ENCODE results near the gene ASTN2. TPM values are rescaled to one million over a fixed set of nuclear protein-coding genes. Genes with fewer than 3 reads are reported as not detected.

ASTN2 gene
- total and polyA plus RNA-seq, 2 experiments from 2014 or later = 7.0 to 24.6 TPM

DNA sequence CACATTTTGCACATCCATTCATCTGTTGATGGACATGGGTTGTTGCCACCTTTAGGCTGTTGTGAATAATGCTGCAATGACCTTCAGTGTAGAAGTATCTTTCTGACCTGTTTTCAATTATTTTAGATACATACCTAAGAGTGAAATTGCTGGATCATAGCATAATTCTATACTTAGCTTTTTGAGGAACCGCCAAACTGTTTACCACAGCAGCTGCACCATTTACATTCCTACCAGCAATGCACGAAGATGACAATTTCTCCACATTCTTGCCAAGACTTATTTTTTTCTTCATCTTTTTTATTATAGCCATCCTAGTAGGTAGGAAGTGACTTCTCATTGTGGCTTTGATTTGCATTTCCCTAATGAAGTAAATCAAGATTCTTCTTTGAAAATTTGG is 36.5 kb upstream of the ASTN2 start (continued):
- TF ChIP-seq EZH2phosphoT487 (IDR thresholded peaks at IDR 0.05; ENCODE audit: unreplicated experiment) (no peak), POLR2AphosphoS5 (IDR thresholded peaks at IDR 0.05; ENCODE audit: low read depth) (no peak), ZNF331 (CRISPR knock-in tag; IDR thresholded peaks at IDR 0.05; ENCODE audit: low read depth) (no peak), CREB1 (CRISPR knock-in tag; IDR thresholded peaks at IDR 0.05; ENCODE audit: low read depth) (no peak), NANOG (IDR thresholded peaks at IDR 0.05; ENCODE audit: borderline replicate concordance) (no peak)
- TF ChIP-seq, protein P1, sequence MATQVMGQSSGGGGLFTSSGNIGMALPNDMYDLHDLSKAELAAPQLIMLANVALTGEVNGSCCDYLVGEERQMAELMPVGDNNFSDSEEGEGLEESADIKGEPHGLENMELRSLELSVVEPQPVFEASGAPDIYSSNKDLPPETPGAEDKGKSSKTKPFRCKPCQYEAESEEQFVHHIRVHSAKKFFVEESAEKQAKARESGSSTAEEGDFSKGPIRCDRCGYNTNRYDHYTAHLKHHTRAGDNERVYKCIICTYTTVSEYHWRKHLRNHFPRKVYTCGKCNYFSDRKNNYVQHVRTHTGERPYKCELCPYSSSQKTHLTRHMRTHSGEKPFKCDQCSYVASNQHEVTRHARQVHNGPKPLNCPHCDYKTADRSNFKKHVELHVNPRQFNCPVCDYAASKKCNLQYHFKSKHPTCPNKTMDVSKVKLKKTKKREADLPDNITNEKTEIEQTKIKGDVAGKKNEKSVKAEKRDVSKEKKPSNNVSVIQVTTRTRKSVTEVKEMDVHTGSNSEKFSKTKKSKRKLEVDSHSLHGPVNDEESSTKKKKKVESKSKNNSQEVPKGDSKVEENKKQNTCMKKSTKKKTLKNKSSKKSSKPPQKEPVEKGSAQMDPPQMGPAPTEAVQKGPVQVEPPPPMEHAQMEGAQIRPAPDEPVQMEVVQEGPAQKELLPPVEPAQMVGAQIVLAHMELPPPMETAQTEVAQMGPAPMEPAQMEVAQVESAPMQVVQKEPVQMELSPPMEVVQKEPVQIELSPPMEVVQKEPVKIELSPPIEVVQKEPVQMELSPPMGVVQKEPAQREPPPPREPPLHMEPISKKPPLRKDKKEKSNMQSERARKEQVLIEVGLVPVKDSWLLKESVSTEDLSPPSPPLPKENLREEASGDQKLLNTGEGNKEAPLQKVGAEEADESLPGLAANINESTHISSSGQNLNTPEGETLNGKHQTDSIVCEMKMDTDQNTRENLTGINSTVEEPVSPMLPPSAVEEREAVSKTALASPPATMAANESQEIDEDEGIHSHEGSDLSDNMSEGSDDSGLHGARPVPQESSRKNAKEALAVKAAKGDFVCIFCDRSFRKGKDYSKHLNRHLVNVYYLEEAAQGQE (IDR thresholded peaks at IDR 0.05; ENCODE audit: unreplicated experiment) = no peak

DNA sequence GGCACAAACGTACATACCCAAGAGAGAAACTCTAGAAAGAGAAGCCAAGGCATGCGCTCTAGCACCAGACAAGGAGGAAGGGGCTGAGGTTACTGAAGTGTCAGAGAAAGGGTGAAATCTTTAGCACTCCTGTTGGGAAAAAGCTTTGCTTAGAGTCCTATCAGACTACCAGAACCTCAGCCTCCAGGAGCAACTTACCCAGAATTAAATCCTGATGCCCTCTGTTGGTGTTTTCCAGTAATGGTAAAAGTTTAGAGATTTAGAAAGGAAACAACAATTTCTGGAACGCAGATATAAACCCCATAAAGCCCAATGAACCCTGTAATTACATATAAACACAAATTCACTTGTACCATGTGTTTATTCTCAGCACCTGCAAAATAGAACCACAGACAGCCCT is 33.2 kb upstream of the ASTN2 start:
- no peaks in the 10 kb centered on the region for H4K20me1 ChIP-seq (replicated peaks; ENCODE audit: insufficient read depth)
- Mint-ChIP-seq H3K36me3 (ENCODE audit: low read depth) (no peaks in the 10 kb centered on the region), H3K4me3 (no peak overlapping the region), H3K9me3 (no peaks in the 10 kb centered on the region), H3K27ac (no peak overlapping the region), H3K27me3 (ENCODE audit: insufficient read depth, low read depth, poor library complexity) (peaks cover 1% of the 10 kb centered on the region), H3K4me1 (no peaks in the 10 kb centered on the region)
- H3K4me2 ChIP-seq = no peak overlapping the region
- no peaks in the 10 kb centered on the region for H3F3A ChIP-seq (replicated peaks; ENCODE audit: low read depth)
- H3K9me2 ChIP-seq (ENCODE audit: insufficient read depth) = no peaks in the 10 kb centered on the region
- H3K27ac ChIP-seq (ENCODE audit: low read depth) = no peak overlapping the region
- ATAC-seq = peak; percentile 74
- no peaks in the 10 kb centered on the region for H3K79me2 ChIP-seq (replicated peaks; ENCODE audit: insufficient read depth)
- DNase-seq (ENCODE audit: low spot score) = peak; percentile 70
- H3K36me3 ChIP-seq (ENCODE audit: insufficient read depth) = no peaks in the 10 kb centered on the region
- no peak overlapping the region for H3K4me3 ChIP-seq
- H2AFZ ChIP-seq = no peak overlapping the region
- no peaks in the 10 kb centered on the region for H3K27me3 ChIP-seq (ENCODE audit: insufficient read depth)
- no peaks in the 10 kb centered on the region for H3K4me1 ChIP-seq (ENCODE audit: insufficient read depth)
- TF ChIP-seq EZH2phosphoT487 (IDR thresholded peaks at IDR 0.05; ENCODE audit: unreplicated experiment) (no peak), ZNF331 (CRISPR knock-in tag; IDR thresholded peaks at IDR 0.05; ENCODE audit: low read depth) (no peak), ZNF114 (CRISPR knock-in tag; IDR thresholded peaks at IDR 0.05) (no peak), JUNB (IDR thresholded peaks at IDR 0.05; ENCODE audit: unreplicated experiment) (no peak), EZH2 (IDR thresholded peaks at IDR 0.05; ENCODE audit: low read depth, unreplicated experiment) (no peak), POLR2AphosphoS5 (IDR thresholded peaks at IDR 0.05; ENCODE audit: low read depth) (no peak)
- TF ChIP-seq, protein P2, sequence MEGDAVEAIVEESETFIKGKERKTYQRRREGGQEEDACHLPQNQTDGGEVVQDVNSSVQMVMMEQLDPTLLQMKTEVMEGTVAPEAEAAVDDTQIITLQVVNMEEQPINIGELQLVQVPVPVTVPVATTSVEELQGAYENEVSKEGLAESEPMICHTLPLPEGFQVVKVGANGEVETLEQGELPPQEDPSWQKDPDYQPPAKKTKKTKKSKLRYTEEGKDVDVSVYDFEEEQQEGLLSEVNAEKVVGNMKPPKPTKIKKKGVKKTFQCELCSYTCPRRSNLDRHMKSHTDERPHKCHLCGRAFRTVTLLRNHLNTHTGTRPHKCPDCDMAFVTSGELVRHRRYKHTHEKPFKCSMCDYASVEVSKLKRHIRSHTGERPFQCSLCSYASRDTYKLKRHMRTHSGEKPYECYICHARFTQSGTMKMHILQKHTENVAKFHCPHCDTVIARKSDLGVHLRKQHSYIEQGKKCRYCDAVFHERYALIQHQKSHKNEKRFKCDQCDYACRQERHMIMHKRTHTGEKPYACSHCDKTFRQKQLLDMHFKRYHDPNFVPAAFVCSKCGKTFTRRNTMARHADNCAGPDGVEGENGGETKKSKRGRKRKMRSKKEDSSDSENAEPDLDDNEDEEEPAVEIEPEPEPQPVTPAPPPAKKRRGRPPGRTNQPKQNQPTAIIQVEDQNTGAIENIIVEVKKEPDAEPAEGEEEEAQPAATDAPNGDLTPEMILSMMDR (conservative IDR thresholded peaks at IDR 0.05; ENCODE audit: low read depth in 2 of 2) = peak; percentile 51 to 57
- TF ChIP-seq, protein P1 (IDR thresholded peaks at IDR 0.05; ENCODE audit: unreplicated experiment) = no peak

Measured in GM23338 (cell line).